HG03520 (cell line): ENCODE measurements around the gene OSCP1.

Experiments used
- ATAC-seq: cut with Tn5 transposase; IDR thresholded peaks from one replicate; pipeline ENCODE4 v1.9.1; 2021; ENCODE audit warnings: mild to moderate bottlenecking, moderate library complexity; ENCODE audit not compliant: unreplicated experiment

OSCP1 gene

GRCh38 chr1:36385410-36386264 is 64.6 kb downstream of the OSCP1 start, which contains the start of gene STK40:
Gene STK40 (minus strand): TSS chr1:36385924. CDS start chr1:36361332, 24,592 bp downstream.
- peak; percentile 86 for ATAC-seq

DNA sequence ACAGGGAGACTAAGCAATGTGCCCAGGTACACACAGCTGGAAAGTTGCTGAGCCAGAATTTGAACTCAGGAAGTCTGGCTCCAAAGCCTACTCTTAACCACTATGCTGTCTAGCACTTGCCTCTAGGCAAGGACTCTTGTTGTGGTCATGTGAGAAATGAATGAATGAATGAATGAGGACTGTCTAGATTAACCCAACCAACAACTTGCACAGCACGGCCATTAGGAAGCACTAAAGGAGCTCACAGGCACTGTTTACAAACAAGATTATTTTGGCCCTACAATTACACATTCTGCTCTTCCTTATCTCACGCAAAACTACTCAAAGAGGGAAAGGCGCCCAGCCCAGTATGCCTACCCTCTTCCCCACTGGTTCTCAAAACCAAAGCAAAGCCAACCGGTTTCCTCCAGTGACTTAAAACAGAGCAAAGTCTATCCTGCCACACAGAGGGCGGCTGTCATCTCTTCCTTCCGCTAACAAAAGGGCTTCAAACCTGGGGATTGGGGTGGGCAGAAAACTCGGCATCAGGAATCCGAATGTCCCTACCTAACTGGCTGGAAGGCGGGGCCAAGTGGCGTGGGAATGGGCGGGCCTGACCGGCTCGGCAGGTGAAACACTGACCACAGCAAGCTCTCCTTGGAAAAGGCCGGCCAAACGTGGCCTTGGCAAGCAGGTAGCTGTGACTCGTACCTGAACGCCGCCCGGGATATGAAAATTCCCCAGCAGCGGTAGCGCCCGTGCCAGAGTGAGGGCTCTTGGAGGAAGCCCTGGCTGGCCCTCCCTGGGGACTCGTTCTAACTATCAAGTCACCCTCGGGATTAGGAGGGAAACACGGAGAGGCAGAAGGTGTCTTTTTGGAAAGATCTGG is 65.5 kb downstream of the OSCP1 start:
- ATAC-seq, result no peak

GRCh38 chr1:36383240-36383639 is 67.0 kb downstream of the OSCP1 start:
- no peak for ATAC-seq

DNA sequence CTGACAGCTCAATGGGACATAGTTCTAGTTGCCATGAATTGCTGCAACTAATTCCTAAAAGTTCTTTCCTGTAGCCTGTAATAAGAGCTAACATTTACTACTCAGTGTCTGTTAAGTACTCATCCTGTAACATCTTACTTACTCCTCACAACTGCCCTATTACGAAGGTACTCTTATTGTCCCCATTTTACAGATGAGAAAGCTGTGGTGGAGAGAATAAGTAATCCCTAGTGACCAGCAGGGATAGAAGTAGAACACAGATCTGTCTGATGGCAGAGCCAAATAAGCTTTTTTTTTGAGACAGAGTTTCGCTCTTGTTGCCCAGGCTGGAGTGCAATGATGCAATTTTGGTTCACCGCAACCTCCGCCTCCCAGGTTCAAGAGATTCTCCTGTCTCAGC is 67.6 kb downstream of the OSCP1 start:
- ATAC-seq, result no peak

- no peak for ATAC-seq
Observed at GRCh38 chr1:36382231-36382630, 68.0 kb downstream of the OSCP1 start.

GRCh38 chr1:36381405-36381804 is 68.8 kb downstream of the OSCP1 start:
- ATAC-seq, result no peak

GRCh38 chr1:36380782-36381181 is 69.5 kb downstream of the OSCP1 start:
- no peak for ATAC-seq

GRCh38 chr1:36380143-36380619 is 70.1 kb downstream of the OSCP1 start:
- ATAC-seq, result no peak

DNA sequence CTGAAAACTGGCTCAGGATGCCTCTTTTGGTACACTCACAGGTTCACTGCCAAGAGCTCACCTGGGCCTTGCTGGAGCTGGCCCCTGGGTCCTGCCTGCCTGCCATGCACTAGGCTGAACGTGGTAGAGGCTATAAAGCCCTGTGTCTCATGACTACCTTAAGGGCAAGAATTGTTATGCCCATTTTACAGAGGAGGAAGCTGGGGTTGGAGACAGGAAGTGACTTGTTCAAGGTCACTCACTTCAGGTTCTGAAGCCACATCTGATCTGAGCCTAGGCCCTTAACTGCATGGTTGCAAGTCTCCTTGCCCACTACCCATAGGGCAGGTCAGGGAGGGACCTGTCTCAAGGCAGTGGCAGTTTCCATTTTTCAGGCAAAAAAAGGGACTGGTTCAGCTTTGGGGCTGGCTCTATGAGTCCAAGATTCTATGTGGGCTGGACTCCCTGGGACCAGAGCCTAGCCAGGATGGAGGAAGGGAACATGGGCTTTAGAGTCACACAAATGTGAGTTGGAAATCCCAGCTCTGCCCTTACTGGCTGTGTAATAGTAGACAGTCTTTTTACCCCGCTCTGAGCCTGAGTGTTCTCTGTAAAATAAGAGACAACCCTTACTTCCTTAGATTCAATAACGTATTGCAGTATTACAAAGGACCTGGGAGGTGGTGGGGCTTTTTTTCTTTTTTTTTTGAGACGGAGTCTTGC is 72.3 kb downstream of the OSCP1 start:
- no peak for ATAC-seq

DNA sequence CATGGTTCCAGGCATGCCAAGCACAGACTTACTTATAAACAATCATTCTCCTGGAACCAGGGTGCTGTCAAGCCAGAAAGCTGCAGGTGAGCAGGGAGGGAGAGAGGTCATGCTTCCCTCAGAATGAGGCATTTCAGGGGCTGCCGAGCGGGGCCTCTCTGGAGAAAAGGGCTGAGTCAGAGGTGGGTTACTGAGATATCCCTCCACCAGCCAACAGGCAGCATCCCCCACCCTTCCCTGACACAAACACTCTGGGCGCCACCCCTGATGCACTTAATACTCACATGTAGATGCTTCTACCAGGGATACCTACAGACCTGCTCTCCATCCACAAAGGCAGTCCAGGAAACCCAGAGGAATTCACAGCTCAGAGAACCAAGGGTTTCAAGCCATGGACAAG is 77.6 kb downstream of the OSCP1 start:
- no peak for ATAC-seq

- ATAC-seq, result no peak
Observed at GRCh38 chr1:36369061-36369861, 81.0 kb downstream of the OSCP1 start.
